Skin of body (tissue), 2 donors: Measurements from ENCODE around the gene IRAK1BP1. TPM values are rescaled to one million over a fixed set of nuclear protein-coding genes. Genes with fewer than 3 reads are reported as not detected.
A peak's percentile ranks its signal among the peaks of the same experiment; 100 is the strongest.
"Not testable (repeated sequence)": the region's sequence is repeated elsewhere in the genome, so short reads cannot be mapped to it uniquely, and the experiment has no call there.

ENCODE experiments used
- DNase-seq: peaks from one replicate; lab custom pipeline; 2025; lab: John Stamatoyannopoulos, UW
- total RNA-seq: library from RNA; depleted of rRNA; stranded (reverse); fragments of >200 nt; gene quantifications from one replicate; pipeline ENCODE4 v1.2.3, GENCODE V29; 2014

IRAK1BP1 gene
- total RNA-seq: 9.0 TPM

- peak; percentile 80 for DNase-seq
Measured at GRCh38 chr6:78867370-78868040, at the start of gene IRAK1BP1. Gene IRAK1BP1 (plus strand): TSS chr6:78867551. CDS start chr6:78867577, 26 bp downstream.

GRCh38 chr6:78824045-78824444, 43.3 kb upstream of the IRAK1BP1 start:
- no peak for DNase-seq

GRCh38 chr6:78829407-78829806, 37.9 kb upstream of the IRAK1BP1 start:
- no peak for DNase-seq

- no peak for DNase-seq
Measured at GRCh38 chr6:78830805-78831204, 36.5 kb upstream of the IRAK1BP1 start.

GRCh38 chr6:78831492-78831891, 35.9 kb upstream of the IRAK1BP1 start:
- DNase-seq: no peak

- peak; percentile 43 for DNase-seq
Measured at GRCh38 chr6:78832091-78832808, 35.1 kb upstream of the IRAK1BP1 start.

- DNase-seq: no peak
Measured at GRCh38 chr6:78835817-78836216, 31.5 kb upstream of the IRAK1BP1 start.

GRCh38 chr6:78836598-78836997, 30.8 kb upstream of the IRAK1BP1 start:
- DNase-seq: no peak

- no peak for DNase-seq
Measured at GRCh38 chr6:78841111-78841510, 26.2 kb upstream of the IRAK1BP1 start.

- no peak for DNase-seq
Measured at GRCh38 chr6:78842953-78843352, 24.4 kb upstream of the IRAK1BP1 start.

GRCh38 chr6:78844899-78845298, 22.5 kb upstream of the IRAK1BP1 start:
- DNase-seq: no peak

- no peak for DNase-seq
Measured at GRCh38 chr6:78845567-78845966, 21.8 kb upstream of the IRAK1BP1 start.

- no peak for DNase-seq
Measured at GRCh38 chr6:78850621-78851020, 16.7 kb upstream of the IRAK1BP1 start.

- DNase-seq: no peak
Measured at GRCh38 chr6:78851156-78851555, 16.2 kb upstream of the IRAK1BP1 start.

- DNase-seq: no peak
Measured at GRCh38 chr6:78854546-78854945, 12.8 kb upstream of the IRAK1BP1 start.

GRCh38 chr6:78858339-78858938, 8.9 kb upstream of the IRAK1BP1 start:
- DNase-seq: not testable (repeated sequence)

GRCh38 chr6:78861509-78861908, 5.8 kb upstream of the IRAK1BP1 start:
- no peak for DNase-seq

- DNase-seq: no peak
Measured at GRCh38 chr6:78863576-78863975, 3.8 kb upstream of the IRAK1BP1 start.

GRCh38 chr6:78864957-78865356, 2.4 kb upstream of the IRAK1BP1 start:
- DNase-seq: no peak

- DNase-seq: no peak
Measured at GRCh38 chr6:78867020-78867369, 356 bp upstream of the IRAK1BP1 start.

- no peak for DNase-seq
Measured at GRCh38 chr6:78868116-78868515, 765 bp downstream of the IRAK1BP1 start.

GRCh38 chr6:78875505-78875904, 8.2 kb downstream of the IRAK1BP1 start:
- no peak for DNase-seq

GRCh38 chr6:78883651-78884050, 16.3 kb downstream of the IRAK1BP1 start:
- DNase-seq: no peak
